HEK293 (cell line): ENCODE data around the gene ADAMTS2.

Experiments used
- CTCF ChIA-PET: fragments of 350-600 bp; formaldehyde crosslinking; extraction: SDS; loops from one replicate; lab custom pipeline; 2021; ENCODE audit warnings: antibody characterized with exemption; lab: Yijun Ruan, JAX
- POLR2A ChIA-PET: fragments of 300-600 bp; formaldehyde crosslinking; extraction: SDS; loops from one replicate; lab custom pipeline; 2020; ENCODE audit warnings: antibody characterized with exemption, inconsistent platforms; lab: Yijun Ruan, JAX
- H3K27ac ChIP-seq: fragments of 200-500 bp; sonication (Bioruptor generic); 2 replicates; pipeline ENCODE4 v1.5.1; 2014; ENCODE audit warnings: low read depth, low read length, control low read depth, inconsistent platforms; ENCODE audit errors: extremely low read depth
- H3K36me3 ChIP-seq, 2 experiments: fragments of 200-500 bp in 1 of 2; sonication (Bioruptor generic) in 1 of 2; 1 replicate in 1 of 2; 2 replicates in 1 of 2; pipeline ENCODE4 v1.5.1; 2014 to 2017; ENCODE audit warnings: inconsistent platforms in 2 of 2, low read length in 2 of 2; ENCODE audit not compliant: control insufficient read depth in 2 of 2, insufficient read depth in 1 of 2
- H3K4me1 ChIP-seq: fragments of 200-500 bp; sonication (Bioruptor generic); 2 replicates; pipeline ENCODE4 v1.5.1; 2014; ENCODE audit warnings: mild to moderate bottlenecking, low read length, inconsistent platforms; ENCODE audit not compliant: control insufficient read depth, insufficient read depth
- H3K4me3 ChIP-seq: 2 replicates; pipeline ENCODE4 v1.5.1; 2011; ENCODE audit warnings: low read depth, mild to moderate bottlenecking, control low read depth, low read length, moderate library complexity
- H3K9me3 ChIP-seq: fragments of 200-500 bp; sonication (Bioruptor generic); 2 replicates; pipeline ENCODE4 v1.5.1; 2014; ENCODE audit warnings: low read depth, low read length, inconsistent platforms; ENCODE audit not compliant: control insufficient read depth, insufficient read depth
- EGR2 ChIP-seq: fragments of 450-650 bp; formaldehyde crosslinking; IDR thresholded peaks from 2 replicates; pipeline ENCODE4 v1.5.1; 2016; ENCODE audit warnings: low read depth, missing biosample characterization, missing genetic modification characterization
- GLI2 ChIP-seq: fragments of 450-650 bp; formaldehyde crosslinking; IDR thresholded peaks from 2 replicates; pipeline ENCODE4; 2017; ENCODE audit warnings: missing biosample characterization, missing genetic modification characterization, low read depth, borderline replicate concordance
- HOXA7 ChIP-seq: sonication (generic); formaldehyde crosslinking; IDR thresholded peaks from 2 replicates; pipeline ENCODE4 v1.8.1; 2022; ENCODE audit warnings: missing genetic modification reagents, borderline replicate concordance
- IKZF3 ChIP-seq: fragments of 450-650 bp; IDR thresholded peaks from 2 replicates; pipeline ENCODE4 v1.5.0; 2018; ENCODE audit warnings: missing biosample characterization, mild to moderate bottlenecking, missing genetic modification characterization, moderate library complexity
- MYNN ChIP-seq: fragments of 450-650 bp; formaldehyde crosslinking; IDR thresholded peaks from 2 replicates; pipeline ENCODE4 v1.5.1; 2016; ENCODE audit warnings: missing biosample characterization, missing genetic modification characterization, borderline replicate concordance
- REPIN1 ChIP-seq: fragments of 450-650 bp; formaldehyde crosslinking; IDR thresholded peaks from 2 replicates; pipeline ENCODE4 v1.5.1; 2017; ENCODE audit warnings: missing biosample characterization, missing genetic modification characterization, low read depth
- ZBTB17 ChIP-seq: fragments of 450-650 bp; formaldehyde crosslinking; IDR thresholded peaks from 2 replicates; pipeline ENCODE4 v1.5.1; 2016; ENCODE audit warnings: missing biosample characterization, missing genetic modification characterization
- ZNF114 ChIP-seq: fragments of 450-650 bp; formaldehyde crosslinking; IDR thresholded peaks from 2 replicates; pipeline ENCODE4 v1.5.0; 2017; ENCODE audit warnings: missing biosample characterization, missing genetic modification characterization
- ZNF266 ChIP-seq: fragments of 450-650 bp; formaldehyde crosslinking; IDR thresholded peaks from 2 replicates; pipeline ENCODE4 v1.5.1; 2016; ENCODE audit warnings: missing biosample characterization, missing genetic modification characterization, low read depth
- ZNF514 ChIP-seq: fragments of 450-650 bp; formaldehyde crosslinking; IDR thresholded peaks from 2 replicates; pipeline ENCODE4 v1.5.1; 2016; ENCODE audit warnings: missing biosample characterization, missing genetic modification characterization
- ZNF548 ChIP-seq: fragments of 450-650 bp; formaldehyde crosslinking; IDR thresholded peaks from 2 replicates; pipeline ENCODE4 v1.5.1; 2016; ENCODE audit warnings: missing biosample characterization, missing genetic modification characterization
- ZNF571 ChIP-seq: fragments of 450-650 bp; formaldehyde crosslinking; IDR thresholded peaks from 2 replicates; pipeline ENCODE4 v1.5.0; 2017; ENCODE audit warnings: missing biosample characterization, missing genetic modification characterization
- ZNF624 ChIP-seq: fragments of 450-650 bp; formaldehyde crosslinking; IDR thresholded peaks from 2 replicates; pipeline ENCODE4 v1.5.1; 2017; ENCODE audit warnings: missing biosample characterization, missing genetic modification characterization
- ZNF830 ChIP-seq: fragments of 450-650 bp; IDR thresholded peaks from 2 replicates; pipeline ENCODE4 v1.5.0; 2018; ENCODE audit warnings: missing biosample characterization, missing genetic modification characterization, low read depth, mild to moderate bottlenecking, moderate library complexity
- TF ChIP-seq, protein P1 (sequence below): fragments of 450-650 bp; formaldehyde crosslinking; IDR thresholded peaks from 2 replicates; pipeline ENCODE4 v1.5.1; 2016; ENCODE audit warnings: missing biosample characterization, missing genetic modification characterization, borderline replicate concordance
- TF ChIP-seq, protein P2 (sequence below): fragments of 450-650 bp; formaldehyde crosslinking; IDR thresholded peaks from 2 replicates; pipeline ENCODE4 v1.5.1; 2016; ENCODE audit warnings: missing biosample characterization, missing genetic modification characterization
- TF ChIP-seq, protein P3 (sequence below): fragments of 450-650 bp; formaldehyde crosslinking; IDR thresholded peaks from 2 replicates; pipeline ENCODE4 v1.5.1; 2016; ENCODE audit warnings: missing biosample characterization, missing genetic modification characterization
- TF ChIP-seq, protein P4 (sequence below): fragments of 450-650 bp; formaldehyde crosslinking; IDR thresholded peaks from 2 replicates; pipeline ENCODE4 v1.5.1; 2016; ENCODE audit warnings: missing biosample characterization, missing genetic modification characterization

ADAMTS2 gene

DNA sequence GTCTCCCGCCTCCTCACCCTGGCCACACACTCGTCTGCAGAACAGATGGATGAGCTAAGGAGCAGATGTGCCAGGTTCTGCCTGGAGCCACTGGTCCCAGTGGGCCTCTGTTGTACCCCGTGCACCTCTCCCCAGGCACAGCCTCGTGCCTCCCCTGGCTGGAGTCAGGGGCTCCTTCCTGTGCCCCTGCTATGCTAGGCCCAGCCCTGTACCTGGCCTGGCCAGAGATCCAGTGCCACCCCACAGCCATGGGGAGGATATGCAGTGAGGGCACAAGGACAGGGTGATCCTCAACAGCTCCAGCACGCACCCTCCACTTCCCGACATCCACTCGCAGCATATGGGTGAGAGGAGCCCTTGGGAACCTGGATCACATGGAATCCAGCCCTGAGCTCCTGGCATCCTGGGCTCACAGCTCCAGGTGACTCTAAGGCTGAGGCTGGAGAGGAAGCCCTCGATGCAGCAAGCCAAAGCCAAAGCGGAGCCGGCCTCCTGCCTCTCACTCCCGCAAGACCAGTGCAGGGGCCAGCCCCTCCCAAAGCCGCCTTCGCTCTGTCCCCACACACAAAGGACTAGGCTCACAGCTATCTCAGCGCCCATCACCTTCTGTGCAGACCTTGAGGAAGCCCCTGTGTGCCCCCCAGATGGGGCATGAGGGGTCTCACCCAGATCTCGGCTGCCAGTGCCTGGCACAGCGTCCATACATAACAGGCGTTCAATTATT, 23.7 kb upstream of the ADAMTS2 start (continued):
- TF ChIP-seq, protein P1, sequence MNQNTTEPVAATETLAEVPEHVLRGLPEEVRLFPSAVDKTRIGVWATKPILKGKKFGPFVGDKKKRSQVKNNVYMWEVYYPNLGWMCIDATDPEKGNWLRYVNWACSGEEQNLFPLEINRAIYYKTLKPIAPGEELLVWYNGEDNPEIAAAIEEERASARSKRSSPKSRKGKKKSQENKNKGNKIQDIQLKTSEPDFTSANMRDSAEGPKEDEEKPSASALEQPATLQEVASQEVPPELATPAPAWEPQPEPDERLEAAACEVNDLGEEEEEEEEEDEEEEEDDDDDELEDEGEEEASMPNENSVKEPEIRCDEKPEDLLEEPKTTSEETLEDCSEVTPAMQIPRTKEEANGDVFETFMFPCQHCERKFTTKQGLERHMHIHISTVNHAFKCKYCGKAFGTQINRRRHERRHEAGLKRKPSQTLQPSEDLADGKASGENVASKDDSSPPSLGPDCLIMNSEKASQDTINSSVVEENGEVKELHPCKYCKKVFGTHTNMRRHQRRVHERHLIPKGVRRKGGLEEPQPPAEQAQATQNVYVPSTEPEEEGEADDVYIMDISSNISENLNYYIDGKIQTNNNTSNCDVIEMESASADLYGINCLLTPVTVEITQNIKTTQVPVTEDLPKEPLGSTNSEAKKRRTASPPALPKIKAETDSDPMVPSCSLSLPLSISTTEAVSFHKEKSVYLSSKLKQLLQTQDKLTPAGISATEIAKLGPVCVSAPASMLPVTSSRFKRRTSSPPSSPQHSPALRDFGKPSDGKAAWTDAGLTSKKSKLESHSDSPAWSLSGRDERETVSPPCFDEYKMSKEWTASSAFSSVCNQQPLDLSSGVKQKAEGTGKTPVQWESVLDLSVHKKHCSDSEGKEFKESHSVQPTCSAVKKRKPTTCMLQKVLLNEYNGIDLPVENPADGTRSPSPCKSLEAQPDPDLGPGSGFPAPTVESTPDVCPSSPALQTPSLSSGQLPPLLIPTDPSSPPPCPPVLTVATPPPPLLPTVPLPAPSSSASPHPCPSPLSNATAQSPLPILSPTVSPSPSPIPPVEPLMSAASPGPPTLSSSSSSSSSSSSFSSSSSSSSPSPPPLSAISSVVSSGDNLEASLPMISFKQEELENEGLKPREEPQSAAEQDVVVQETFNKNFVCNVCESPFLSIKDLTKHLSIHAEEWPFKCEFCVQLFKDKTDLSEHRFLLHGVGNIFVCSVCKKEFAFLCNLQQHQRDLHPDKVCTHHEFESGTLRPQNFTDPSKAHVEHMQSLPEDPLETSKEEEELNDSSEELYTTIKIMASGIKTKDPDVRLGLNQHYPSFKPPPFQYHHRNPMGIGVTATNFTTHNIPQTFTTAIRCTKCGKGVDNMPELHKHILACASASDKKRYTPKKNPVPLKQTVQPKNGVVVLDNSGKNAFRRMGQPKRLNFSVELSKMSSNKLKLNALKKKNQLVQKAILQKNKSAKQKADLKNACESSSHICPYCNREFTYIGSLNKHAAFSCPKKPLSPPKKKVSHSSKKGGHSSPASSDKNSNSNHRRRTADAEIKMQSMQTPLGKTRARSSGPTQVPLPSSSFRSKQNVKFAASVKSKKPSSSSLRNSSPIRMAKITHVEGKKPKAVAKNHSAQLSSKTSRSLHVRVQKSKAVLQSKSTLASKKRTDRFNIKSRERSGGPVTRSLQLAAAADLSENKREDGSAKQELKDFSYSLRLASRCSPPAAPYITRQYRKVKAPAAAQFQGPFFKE: no peak
- no peak for TF ChIP-seq HOXA7 (CRISPR knock-in tag)
- TF ChIP-seq ZNF514 (tag by site-specific recombination): no peak

DNA sequence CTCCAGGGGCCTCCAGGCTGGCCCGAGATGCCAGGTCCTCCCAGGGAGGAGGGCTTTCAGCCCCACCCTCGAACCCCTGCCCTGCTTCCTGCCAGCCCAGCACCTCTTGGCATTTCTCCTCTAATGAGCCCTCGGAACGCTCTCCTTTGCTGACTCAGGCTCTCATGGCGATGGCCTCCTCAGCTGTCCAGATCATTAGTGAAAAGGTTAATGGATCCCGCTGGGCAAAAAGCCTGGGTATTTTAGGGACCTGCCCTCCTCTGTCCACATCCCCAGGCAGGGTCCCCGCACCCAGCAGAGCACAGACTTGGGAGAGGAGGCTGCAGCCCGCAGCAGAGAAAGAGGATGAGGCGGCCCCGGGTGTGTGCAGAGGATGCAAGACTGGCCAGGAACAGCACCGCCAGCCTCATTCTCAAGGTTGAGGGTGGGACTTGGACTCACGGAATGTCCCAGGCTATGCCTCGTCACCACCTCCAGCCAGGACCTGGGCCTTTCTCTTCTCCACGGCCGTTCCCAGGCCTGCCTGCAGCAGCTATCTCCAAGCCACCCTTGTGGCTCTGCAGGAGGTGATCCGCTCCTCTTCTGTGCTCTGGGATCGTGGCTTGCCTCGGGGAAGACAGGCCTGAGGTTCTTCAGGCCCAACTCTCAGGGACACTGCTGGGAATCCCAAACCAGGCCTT, 23.0 kb upstream of the ADAMTS2 start:
- POLR2A ChIA-PET: no interaction called here
- TF ChIP-seq ZBTB17 (tag by site-specific recombination): 0 out of 2 replicates have a peak, but pooled peaks have one; percentile 15
- TF ChIP-seq ZNF571 (tag by site-specific recombination): no peak
- H3K4me1 ChIP-seq: no peaks in the 10 kb centered on the region
- H3K36me3 ChIP-seq: no peaks in the 10 kb centered on the region
- no peak overlapping the region for H3K27ac ChIP-seq
- CTCF ChIA-PET: interaction anchor here (0.5 kb wide), 1 partner anchor 1239 kb away, joined by 3 read pairs; no protein-coding TSS in a partner anchor
- H3K4me3 ChIP-seq: no peak overlapping the region
- H3K9me3 ChIP-seq: no peaks in the 10 kb centered on the region

DNA sequence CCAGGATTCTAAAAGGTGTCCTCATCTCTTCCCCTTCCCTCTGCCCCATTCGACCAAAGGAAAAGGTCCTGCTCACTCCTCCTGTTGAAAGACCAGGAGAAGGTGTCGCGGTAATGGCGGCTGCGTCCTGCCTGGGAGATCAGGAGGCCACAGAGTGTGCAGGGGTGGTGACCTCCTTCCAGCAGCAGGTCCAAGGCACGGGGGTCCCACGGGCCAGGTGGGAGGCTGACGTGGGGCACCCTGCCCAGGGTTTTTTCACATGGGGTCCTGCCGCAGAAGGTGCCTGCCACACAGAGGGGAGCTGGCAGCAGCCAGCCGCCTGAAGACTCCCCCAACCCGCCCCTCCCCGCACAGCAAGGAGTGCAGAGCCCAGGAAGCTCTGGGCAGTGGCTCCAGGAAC, 22.2 kb upstream of the ADAMTS2 start:
- ChIA-PET POLR2A (no interaction called here), CTCF (interaction anchor here (0.6 kb wide), 1 partner anchor 163 kb away, joined by 3 read pairs; no protein-coding TSS in a partner anchor)
- Histone ChIP-seq H3K9me3 (no peaks in the 10 kb centered on the region), H3K4me1 (no peaks in the 10 kb centered on the region), H3K36me3 (no peaks in the 10 kb centered on the region), H3K4me3 (no peak overlapping the region), H3K27ac (no peak overlapping the region)
- TF ChIP-seq ZNF266 (tag by site-specific recombination): no peak
- no peak for TF ChIP-seq ZNF548 (tag by site-specific recombination)
- TF ChIP-seq, protein P2, sequence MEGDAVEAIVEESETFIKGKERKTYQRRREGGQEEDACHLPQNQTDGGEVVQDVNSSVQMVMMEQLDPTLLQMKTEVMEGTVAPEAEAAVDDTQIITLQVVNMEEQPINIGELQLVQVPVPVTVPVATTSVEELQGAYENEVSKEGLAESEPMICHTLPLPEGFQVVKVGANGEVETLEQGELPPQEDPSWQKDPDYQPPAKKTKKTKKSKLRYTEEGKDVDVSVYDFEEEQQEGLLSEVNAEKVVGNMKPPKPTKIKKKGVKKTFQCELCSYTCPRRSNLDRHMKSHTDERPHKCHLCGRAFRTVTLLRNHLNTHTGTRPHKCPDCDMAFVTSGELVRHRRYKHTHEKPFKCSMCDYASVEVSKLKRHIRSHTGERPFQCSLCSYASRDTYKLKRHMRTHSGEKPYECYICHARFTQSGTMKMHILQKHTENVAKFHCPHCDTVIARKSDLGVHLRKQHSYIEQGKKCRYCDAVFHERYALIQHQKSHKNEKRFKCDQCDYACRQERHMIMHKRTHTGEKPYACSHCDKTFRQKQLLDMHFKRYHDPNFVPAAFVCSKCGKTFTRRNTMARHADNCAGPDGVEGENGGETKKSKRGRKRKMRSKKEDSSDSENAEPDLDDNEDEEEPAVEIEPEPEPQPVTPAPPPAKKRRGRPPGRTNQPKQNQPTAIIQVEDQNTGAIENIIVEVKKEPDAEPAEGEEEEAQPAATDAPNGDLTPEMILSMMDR (tag by site-specific recombination): no peak
- no peak for TF ChIP-seq MYNN
- TF ChIP-seq, protein P3, sequence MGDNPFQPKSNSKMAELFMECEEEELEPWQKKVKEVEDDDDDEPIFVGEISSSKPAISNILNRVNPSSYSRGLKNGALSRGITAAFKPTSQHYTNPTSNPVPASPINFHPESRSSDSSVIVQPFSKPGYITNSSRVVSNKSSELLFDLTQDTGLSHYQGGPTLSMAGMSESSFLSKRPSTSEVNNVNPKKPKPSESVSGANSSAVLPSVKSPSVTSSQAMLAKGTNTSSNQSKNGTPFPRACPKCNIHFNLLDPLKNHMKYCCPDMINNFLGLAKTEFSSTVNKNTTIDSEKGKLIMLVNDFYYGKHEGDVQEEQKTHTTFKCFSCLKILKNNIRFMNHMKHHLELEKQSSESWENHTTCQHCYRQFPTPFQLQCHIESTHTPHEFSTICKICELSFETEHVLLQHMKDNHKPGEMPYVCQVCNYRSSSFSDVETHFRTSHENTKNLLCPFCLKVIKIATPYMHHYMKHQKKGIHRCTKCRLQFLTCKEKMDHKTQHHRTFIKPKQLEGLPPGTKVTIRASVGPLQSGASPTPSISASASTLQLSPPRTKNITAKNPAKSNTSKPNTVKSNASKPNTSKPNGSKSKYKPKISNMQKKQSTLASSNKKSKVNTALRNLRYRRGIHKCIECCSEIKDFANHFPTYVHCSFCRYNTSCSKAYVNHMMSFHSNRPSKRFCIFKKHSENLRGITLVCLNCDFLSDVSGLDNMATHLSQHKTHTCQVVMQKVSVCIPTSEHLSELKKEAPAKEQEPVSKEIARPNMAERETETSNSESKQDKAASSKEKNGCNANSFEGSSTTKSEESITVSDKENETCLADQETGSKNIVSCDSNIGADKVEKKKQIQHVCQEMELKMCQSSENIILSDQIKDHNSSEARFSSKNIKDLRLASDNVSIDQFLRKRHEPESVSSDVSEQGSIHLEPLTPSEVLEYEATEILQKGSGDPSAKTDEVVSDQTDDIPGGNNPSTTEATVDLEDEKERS (tag by site-specific recombination): no peak
- TF ChIP-seq ZNF830 (tag by site-specific recombination): no peak
- TF ChIP-seq EGR2 (tag by site-specific recombination): no peak
- no peak for TF ChIP-seq ZNF624
- TF ChIP-seq GLI2 (tag by site-specific recombination): no peak
- no peak for TF ChIP-seq ZNF114
- TF ChIP-seq, protein P4, sequence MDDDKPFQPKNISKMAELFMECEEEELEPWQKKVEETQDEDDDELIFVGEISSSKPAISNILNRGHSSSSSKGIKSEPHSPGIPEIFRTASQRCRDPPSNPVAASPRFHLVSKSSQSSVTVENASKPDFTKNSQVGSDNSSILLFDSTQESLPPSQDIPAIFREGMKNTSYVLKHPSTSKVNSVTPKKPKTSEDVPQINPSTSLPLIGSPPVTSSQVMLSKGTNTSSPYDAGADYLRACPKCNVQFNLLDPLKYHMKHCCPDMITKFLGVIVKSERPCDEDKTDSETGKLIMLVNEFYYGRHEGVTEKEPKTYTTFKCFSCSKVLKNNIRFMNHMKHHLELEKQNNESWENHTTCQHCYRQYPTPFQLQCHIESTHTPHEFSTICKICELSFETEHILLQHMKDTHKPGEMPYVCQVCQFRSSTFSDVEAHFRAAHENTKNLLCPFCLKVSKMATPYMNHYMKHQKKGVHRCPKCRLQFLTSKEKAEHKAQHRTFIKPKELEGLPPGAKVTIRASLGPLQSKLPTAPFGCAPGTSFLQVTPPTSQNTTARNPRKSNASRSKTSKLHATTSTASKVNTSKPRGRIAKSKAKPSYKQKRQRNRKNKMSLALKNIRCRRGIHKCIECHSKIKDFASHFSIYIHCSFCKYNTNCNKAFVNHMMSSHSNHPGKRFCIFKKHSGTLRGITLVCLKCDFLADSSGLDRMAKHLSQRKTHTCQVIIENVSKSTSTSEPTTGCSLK: no peak
- TF ChIP-seq REPIN1 (tag by site-specific recombination): no peak
- no peak for TF ChIP-seq IKZF3 (tag by site-specific recombination)
